Endodermal cell (in vitro differentiated cells): ENCODE results near the gene CDH18. TPM values are rescaled to one million over a fixed set of nuclear protein-coding genes. Genes with fewer than 3 reads are reported as not detected.

Source experiments
- DNase-seq: peaks from one replicate; pipeline ENCODE4 v3.0.0-alpha.2; 2017
- H3K27ac ChIP-seq: 2 replicates; pipeline ENCODE4 v1.5.1; 2013; ENCODE audit warnings: mild to moderate bottlenecking, low read depth, low read length, moderate library complexity
- H3K27me3 ChIP-seq: 2 replicates; pipeline ENCODE4 v1.6.1; 2013; ENCODE audit warnings: mild to moderate bottlenecking, low read length, moderate library complexity; ENCODE audit not compliant: insufficient read depth, control insufficient read depth, poor library complexity, severe bottlenecking
- H3K36me3 ChIP-seq: 2 replicates; pipeline ENCODE4 v1.7.0; 2013; ENCODE audit warnings: mild to moderate bottlenecking, low read length, moderate library complexity; ENCODE audit not compliant: control insufficient read depth, insufficient read depth
- H3K4me1 ChIP-seq: one replicate; pipeline ENCODE4 v1.7.0; 2013; ENCODE audit warnings: low read length; ENCODE audit not compliant: control insufficient read depth, insufficient read depth
- H3K4me3 ChIP-seq: 2 replicates; pipeline ENCODE4 v1.5.1; 2013; ENCODE audit warnings: mild to moderate bottlenecking, low read length, moderate library complexity
- H3K9ac ChIP-seq: 2 replicates; pipeline ENCODE4 v1.6.1; 2013; ENCODE audit warnings: mild to moderate bottlenecking, low read length, moderate library complexity; ENCODE audit not compliant: poor library complexity, severe bottlenecking; ENCODE audit errors: extremely low read depth
- H3K9me3 ChIP-seq: 2 replicates; pipeline ENCODE4 v1.6.1; 2013; ENCODE audit warnings: mild to moderate bottlenecking, low read length, moderate library complexity; ENCODE audit not compliant: control insufficient read depth
- H3K27ac Mint-ChIP-seq: 2 replicates; pipeline ENCODE4 v1.8.0; 2020; ENCODE audit warnings: mixed read lengths
- H3K27me3 Mint-ChIP-seq: 2 replicates; pipeline ENCODE4 v1.8.0; 2021; ENCODE audit warnings: mild to moderate bottlenecking, mixed read lengths; ENCODE audit not compliant: insufficient read depth
- H3K36me3 Mint-ChIP-seq: 2 replicates; pipeline ENCODE4 v1.8.0; 2020; ENCODE audit warnings: low read depth, mixed read lengths
- H3K4me1 Mint-ChIP-seq: 2 replicates; pipeline ENCODE4 v1.8.0; 2020; ENCODE audit warnings: mixed read lengths
- H3K4me3 Mint-ChIP-seq: 2 replicates; pipeline ENCODE4 v1.8.0; 2020; ENCODE audit warnings: mild to moderate bottlenecking, moderate library complexity, mixed read lengths
- H3K9me3 Mint-ChIP-seq: 2 replicates; pipeline ENCODE4 v1.8.0; 2020; ENCODE audit warnings: mild to moderate bottlenecking, mixed read lengths
- CTCF ChIP-seq: fragments of 200-600 bp; sonication (generic); conservative IDR thresholded peaks from 2 replicates; pipeline ENCODE4 v1.5.0; 2021; ENCODE audit warnings: antibody characterized with exemption, mild to moderate bottlenecking
- WGBS, 2 experiments: methylation state at CpG; one replicate each; pipeline versions ENCODE4 v1.1.5 to v1.1.7; 2013; ENCODE audit warnings: missing lambda C conversion rate in 2 of 2, mixed read lengths in 1 of 2; ENCODE audit not compliant: insufficient coverage in 1 of 2, insufficient read length in 1 of 2; 5-methylcytosine and 5-hydroxymethylcytosine counted together
- total RNA-seq, 2 donors: library from RNA; stranded (reverse); fragmentation: NEBNext Ultra II Directional in 1 of 2; extraction: Animal tissue kit (Norgen Biotek cat#: 25700) in 1 of 2; gene quantifications; 2 replicates in 1 of 2; 3 replicates in 1 of 2; pipeline ENCODE4 v1.2.1, GENCODE V29; 2021

Gene CDH18
- total RNA-seq, 2 donors from 2014 or later: 0.22 TPM; not detected in 1

DNA sequence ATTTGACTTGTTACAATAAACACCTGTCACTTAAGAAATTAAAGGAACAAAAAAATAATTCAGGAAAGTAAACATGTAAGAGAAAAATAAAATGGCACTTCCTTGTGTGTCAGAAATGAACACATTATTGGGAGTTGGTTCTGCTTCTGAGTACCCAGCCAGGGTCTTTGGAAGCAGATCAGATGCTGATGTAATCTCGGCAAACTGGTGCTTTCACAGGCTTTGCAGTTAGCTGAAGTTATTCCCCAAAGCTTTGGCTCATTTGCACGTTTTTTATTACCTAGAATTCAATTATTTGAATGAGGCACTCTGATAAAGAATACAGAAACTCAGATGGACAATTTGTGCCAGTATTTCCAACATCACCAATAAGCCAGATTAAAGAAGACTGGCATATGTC lies 10.9 kb downstream of the CDH18 start:
- Histone ChIP-seq H3K36me3 (no peaks in the 10 kb centered on the region), H3K4me1 (no peaks in the 10 kb centered on the region), H3K4me3 (no peak overlapping the region), H3K9me3 (no peaks in the 10 kb centered on the region), H3K27ac (no peak overlapping the region), H3K9ac (no peak overlapping the region), H3K27me3 (no peaks in the 10 kb centered on the region)
- no peak overlapping the region for H3K27ac Mint-ChIP-seq
- DNase-seq: no peak
- H3K36me3 Mint-ChIP-seq: no peaks in the 10 kb centered on the region
- H3K4me1 Mint-ChIP-seq: no peaks in the 10 kb centered on the region
- no peaks in the 10 kb centered on the region for H3K27me3 Mint-ChIP-seq
- H3K4me3 Mint-ChIP-seq: no peak overlapping the region
- WGBS, 2 experiments: 78 to 79% methylated on average over 2 of the region's 2 CpGs
- H3K9me3 Mint-ChIP-seq: no peaks in the 10 kb centered on the region
- TF ChIP-seq CTCF: no peak

DNA sequence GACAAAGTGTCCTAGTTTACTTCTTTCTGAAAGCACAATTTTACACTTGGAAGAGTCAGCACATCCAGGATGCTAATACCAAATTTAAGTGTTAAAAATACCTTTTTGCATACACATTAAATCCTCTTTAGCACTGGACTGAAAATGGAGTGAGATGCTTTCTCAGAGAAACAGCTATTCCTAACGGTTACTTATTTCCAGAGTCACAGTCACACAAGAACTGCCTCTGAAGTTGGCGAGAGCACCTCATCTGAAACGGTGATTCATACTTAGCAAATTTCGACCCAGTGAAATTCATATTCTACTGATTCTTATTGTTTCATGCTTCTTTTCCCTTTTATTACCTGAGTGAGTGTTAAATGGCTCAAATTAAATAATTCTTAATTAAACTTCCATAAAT lies 12.2 kb downstream of the CDH18 start:
- Histone ChIP-seq H3K4me1 (no peaks in the 10 kb centered on the region), H3K36me3 (no peaks in the 10 kb centered on the region), H3K4me3 (no peak overlapping the region), H3K9ac (no peak overlapping the region), H3K27me3 (no peaks in the 10 kb centered on the region), H3K9me3 (no peaks in the 10 kb centered on the region), H3K27ac (no peak overlapping the region)
- WGBS, 2 experiments: 94 to 100% methylated on average over 3 to 4 of the region's 4 CpGs
- no peak for TF ChIP-seq CTCF
- Mint-ChIP-seq H3K27ac (no peak overlapping the region), H3K36me3 (no peaks in the 10 kb centered on the region), H3K27me3 (no peaks in the 10 kb centered on the region), H3K4me3 (no peak overlapping the region), H3K9me3 (no peaks in the 10 kb centered on the region), H3K4me1 (no peaks in the 10 kb centered on the region)
- no peak for DNase-seq

GRCh38 chr5:19960451-19960850 lies 27.5 kb downstream of the CDH18 start:
- DNase-seq: no peak
- Histone ChIP-seq H3K9me3 (no peaks in the 10 kb centered on the region), H3K27ac (no peak overlapping the region), H3K4me3 (no peak overlapping the region), H3K36me3 (no peaks in the 10 kb centered on the region), H3K9ac (no peak overlapping the region), H3K27me3 (no peaks in the 10 kb centered on the region), H3K4me1 (no peaks in the 10 kb centered on the region)
- H3K9me3 Mint-ChIP-seq: no peaks in the 10 kb centered on the region
- H3K4me3 Mint-ChIP-seq: no peak overlapping the region
- peaks cover 4% of the 10 kb centered on the region for H3K4me1 Mint-ChIP-seq
- WGBS, 2 experiments: no CpG with 5 or more reads among the region's 11 CpGs
- H3K27me3 Mint-ChIP-seq: no peaks in the 10 kb centered on the region
- H3K27ac Mint-ChIP-seq: no peak overlapping the region
- no peak for TF ChIP-seq CTCF
- no peaks in the 10 kb centered on the region for H3K36me3 Mint-ChIP-seq
